C1 segment of cervical spinal cord (tissue), 14 donors: ENCODE data around the gene SARDH.
A peak's percentile ranks its signal among the peaks of the same experiment; 100 is the strongest.
"Not testable (repeated sequence)": the region's sequence is repeated elsewhere in the genome, so short reads cannot be mapped to it uniquely, and the experiment has no call there.

Source experiments
- DNase-seq, 14 donors: peaks; one replicate each; lab custom pipeline; 2025; lab: John Stamatoyannopoulos, UW

The SARDH gene

DNA sequence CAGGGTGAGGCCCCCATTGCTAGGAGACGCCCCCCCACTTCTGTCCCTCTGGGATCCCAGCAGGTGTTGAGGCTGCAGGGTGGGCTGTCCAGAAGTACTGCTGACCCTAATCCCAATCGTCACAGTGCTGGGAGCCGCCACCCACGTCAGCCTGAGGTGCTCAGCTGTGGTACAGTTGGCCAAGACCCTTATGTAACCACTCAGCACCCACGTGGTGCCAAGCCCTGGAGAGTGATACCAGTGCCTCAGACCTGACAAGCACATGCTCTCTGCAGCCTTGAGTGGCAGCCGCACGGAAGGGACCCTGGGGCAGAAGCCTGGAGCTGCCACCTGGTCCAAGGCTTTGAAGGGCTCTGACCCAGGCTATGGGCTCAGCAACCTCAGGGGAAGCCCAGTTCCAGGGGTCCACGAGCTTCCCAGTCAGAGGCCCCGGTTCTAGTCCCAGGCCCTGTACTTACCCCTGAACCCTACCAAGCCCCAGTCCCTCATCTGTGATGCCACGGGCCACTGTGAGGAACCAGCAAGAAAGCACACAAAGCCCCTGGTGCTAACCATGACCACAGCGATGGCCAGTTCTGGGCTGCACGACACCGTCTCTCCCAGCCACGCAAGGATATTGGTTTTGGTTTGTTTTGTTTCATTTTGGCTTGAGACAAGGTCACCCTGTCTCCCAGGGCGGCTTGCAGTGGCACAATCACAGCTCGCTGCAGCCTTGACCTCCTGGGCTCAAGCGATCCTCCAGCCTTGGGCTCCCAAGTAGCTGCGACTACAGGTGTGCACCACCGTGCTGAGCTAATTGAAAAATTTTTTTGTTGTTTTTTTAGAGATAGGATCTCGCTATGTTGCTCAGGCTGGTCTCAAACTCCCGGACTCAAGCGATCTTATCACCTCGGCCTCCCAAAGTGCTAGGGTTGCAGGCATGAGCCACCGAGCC lies 51.2 kb downstream of the SARDH start:
- DNase-seq: no peak

DNA sequence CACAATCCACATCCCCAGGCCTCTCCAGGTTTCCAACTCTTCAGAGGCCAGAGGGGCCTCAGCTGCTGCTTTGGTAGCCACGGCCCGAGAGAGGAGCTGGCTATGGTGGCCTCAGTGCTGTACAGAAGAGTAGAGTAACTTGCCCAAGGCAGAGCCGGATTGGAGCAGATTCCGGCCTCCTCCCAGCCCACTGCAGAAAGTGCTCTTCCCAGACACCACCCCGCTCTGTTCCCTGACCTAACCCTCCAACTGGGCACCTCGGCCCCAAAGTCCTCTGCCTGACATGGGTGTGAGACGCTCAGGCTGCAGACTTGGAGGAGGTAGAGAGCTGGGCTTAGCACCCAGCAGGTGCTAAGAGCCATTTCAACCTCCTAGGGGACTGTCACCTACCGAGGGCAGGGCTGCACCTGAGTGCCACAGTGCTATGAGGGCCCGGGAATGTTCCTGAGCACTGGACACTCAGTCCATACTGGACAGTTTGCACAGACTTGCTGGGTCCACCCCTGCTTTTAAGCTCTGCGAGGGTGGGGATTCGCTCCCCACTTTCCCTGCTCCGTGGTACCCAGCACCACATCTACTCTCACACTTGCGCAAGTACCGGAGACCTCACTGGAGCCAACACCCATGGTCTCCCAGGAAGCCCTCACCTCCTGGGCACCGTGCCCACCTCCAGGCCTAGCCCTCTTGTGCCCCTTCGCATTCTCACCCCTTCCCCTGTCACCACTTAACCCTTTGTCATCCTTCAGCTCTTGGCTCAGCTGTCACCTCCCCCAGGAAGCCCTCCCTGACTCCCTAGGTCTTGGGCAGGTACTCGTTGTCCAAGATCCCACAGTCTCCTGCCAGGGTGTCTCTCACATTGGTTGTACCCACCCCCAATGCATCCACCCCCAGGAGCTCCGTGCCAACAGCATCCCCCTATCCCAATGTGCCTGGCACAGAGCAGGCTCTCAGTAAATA lies 52.2 kb downstream of the SARDH start:
- DNase-seq: no peak

DNA sequence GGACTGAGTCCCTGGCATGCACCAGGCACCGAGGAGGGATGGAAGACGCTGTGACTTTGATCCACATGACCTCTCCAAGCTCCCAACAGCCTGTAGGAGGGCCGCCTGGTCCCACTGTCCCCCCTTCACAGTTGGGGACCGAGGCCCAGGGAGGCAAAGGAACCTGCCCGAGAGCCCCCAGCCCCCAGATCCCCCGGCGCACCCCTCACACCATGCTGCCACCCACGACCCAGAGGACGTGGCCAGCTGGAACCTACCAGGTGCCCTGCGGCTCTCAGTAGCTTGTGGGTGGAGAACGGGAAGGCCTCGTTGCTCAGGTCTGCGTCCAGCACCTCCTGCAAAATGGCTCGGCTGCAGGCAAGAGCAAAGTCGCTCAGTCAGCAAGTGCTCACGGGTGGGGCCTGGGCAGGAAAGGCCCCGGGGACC lies 53.2 kb downstream of the SARDH start:
- peak in 1 of 14 donors; percentile 50 for DNase-seq

- peak in 8 of 14 donors; percentile 60 to 82 (median 74) for DNase-seq
Measured at GRCh38 chr9:133684121-133684935, 53.8 kb downstream of the SARDH start.

DNA sequence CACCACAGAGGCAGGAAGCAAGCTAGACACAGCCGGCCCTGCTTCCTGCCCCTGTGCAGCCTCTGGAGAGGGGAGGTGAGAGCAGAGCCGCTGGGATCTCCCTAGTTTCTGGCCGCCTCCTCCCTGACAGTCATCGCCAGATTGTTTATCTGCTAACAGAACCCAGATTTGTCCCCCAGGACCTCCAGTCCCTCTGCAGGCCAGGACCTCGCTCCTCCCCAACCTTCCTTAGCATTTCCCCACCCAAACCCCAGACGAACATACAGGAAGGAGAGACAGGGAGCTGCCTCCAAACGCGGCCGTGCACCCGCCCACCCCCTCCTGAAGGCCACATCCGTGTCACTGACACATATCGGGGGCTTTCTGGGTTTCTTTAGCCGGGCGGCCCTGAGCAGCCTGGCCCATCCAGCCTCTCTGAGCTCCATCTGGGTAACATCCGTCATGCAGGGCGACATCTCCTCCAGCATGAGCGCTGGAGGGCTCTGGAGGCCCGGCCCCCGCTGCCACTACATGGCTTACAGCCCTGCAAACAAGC lies 54.5 kb downstream of the SARDH start:
- DNase-seq: no peak

DNA sequence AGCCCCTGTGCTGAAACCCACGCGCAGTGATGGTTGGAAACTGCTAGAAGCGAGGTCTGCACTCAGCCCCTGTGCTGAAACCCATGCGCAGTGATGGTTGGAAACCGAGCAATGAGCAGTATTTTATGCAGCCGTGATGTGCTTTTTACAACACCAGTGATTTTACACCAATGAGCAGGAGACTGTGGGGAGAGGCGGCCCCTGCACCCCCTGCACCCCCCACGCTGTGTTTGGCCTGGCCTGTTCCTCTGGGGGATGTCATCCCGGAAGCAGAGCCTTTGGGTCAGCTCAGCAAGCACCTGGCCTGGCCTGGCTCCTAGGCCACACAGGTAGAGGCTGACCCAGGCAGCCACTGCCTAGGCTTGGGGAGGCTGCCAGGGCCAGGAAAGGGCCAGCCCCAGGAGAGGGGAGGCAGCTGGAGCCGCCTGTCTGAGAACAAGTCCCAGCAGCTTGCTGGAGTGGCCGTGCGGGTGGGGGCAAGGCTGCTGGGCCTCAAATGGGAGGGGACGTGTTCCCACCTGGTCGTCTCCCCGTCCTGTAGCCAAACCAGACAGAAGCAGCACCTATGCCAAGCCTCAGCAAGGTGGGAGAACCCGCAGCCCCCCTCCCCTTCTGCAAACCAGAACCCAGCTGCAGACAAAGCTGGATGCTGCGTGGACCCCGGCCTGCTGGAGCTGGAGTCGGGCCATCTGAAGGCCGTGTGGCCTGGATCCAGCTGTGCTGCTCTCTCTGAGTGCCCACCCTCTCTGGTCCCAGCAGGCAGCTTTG lies 55.1 kb downstream of the SARDH start:
- DNase-seq: no peak

DNA sequence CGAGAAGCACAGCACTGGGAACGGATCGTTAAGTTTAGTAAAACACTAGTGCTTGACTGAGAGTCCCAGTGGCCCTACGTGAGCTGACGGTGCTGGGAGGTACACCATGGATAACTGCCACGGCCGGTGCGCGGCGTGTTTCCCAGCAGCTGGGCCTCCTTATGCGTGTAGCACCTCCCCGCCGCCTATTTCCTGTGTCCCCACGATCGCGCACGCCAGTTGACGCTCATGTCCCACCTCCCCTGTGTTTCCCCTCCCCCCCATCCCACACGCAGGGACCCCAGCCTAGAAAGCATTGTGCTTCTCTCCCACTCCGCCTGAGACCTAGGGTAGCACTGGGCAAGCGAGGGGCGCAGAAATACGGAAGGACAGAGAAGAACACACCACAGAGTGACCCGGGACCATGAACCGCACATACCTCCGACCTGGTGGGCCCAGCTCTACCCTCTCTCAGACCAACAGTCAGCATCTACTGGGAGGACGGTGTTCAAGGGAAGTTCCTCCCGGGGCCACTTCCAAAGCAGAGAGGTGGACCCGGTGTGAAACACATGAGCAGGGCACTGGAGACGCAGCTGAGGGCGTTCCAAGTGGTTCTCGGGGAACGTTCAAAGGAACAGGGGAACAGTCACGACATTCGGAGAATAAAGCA lies 56.4 kb downstream of the SARDH start:
- no peak for DNase-seq

DNA sequence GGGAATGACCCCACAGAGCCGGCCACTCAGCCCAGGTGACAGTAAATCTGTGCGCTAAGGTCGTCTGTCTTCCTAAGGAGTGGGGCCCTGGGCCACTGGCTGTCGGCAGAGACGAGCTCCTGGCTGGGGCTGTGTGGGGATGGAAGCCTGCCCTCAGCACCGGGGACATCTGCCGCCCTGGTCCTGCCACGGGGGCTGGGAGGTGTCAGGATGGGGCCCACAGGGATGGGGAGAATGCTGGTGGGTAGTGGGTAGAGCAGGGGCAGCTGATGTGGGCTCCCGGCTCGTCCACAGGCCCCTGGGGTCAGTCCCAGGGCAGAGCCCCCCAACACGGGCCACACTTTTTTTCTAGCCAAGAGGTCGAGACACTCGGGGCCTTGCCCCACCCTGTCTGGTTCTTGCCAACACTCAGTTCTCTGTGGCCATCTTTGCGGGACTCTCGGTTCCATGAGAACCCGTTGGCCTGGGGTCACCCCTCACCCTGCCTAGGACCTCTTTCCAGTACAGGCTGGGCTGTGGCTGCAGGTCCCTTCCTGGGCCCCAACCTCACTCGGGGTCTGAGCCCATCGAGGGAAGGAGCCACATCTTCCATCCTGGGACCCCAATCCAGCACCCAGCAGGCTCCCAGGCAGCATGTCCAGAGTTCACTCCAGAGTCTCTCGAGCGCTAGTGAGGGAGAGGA lies 57.0 kb downstream of the SARDH start:
- no peak for DNase-seq

- no peak for DNase-seq
Measured at GRCh38 chr9:133680250-133680975, 57.7 kb downstream of the SARDH start.

- DNase-seq: no peak
Measured at GRCh38 chr9:133679466-133680061, 58.6 kb downstream of the SARDH start.

- DNase-seq: no peak
Measured at GRCh38 chr9:133679056-133679455, 59.1 kb downstream of the SARDH start.

GRCh38 chr9:133677126-133678010 lies 60.8 kb downstream of the SARDH start:
- DNase-seq: no peak

DNA sequence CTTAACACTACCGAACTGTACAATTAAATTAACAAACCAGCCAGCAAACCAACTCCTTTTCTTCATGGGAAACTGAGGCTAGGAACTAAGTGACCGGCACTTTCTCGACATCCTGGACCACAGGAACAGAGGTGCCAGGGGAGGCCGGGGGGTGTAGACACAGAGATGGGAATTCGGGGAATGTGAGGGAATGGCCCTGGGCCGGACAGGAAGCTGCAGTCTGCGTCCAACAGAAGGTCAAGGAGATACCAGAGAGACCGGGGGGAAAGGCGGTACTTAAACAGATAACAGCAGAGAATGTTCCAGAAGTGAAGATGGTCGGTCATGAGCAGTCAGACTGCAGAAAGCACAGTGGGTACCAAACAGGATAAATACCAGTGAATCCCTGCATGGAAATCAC lies 61.7 kb downstream of the SARDH start:
- no peak for DNase-seq

DNA sequence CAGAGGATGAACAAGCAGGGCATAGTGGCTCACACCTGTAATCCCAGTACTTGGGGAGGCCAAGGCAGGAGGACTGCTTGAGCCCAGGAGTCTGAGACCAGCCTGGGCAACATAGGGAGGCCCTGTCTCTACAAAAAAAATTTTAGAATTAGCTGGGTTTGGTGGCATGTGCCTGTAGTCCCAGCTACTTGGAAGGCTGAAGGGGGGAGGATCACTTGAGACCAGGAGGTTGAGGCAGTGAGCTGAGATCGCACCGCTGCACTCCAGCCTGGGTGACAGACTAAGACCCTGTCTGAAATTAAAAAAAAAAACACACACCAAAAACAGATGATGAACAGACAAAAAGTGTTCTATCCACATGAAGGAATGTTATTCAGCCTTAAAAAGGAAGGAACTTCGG lies 62.4 kb downstream of the SARDH start:
- DNase-seq: not testable (repeated sequence)

- DNase-seq: no peak
Measured at GRCh38 chr9:133674091-133674490, 64.1 kb downstream of the SARDH start.

GRCh38 chr9:133673258-133673655 lies 64.9 kb downstream of the SARDH start:
- no peak for DNase-seq
